HG02759 (cell line): ENCODE data around the gene ATP2A3.

Experiments used
- ATAC-seq: cut with Tn5 transposase; IDR thresholded peaks from one replicate; pipeline ENCODE4 v1.9.1; 2021; ENCODE audit warnings: mild to moderate bottlenecking, moderate library complexity; ENCODE audit not compliant: unreplicated experiment

The ATP2A3 gene

GRCh38 chr17:3875317-3875716 lies 88.9 kb downstream of the ATP2A3 start:
- ATAC-seq: no peak
